ENCODE measurements around the gene MCU.
"Not testable (repeated sequence)": the region's sequence is repeated elsewhere in the genome, so short reads cannot be mapped to it uniquely, and the experiment has no call there.

Gene MCU

DNA sequence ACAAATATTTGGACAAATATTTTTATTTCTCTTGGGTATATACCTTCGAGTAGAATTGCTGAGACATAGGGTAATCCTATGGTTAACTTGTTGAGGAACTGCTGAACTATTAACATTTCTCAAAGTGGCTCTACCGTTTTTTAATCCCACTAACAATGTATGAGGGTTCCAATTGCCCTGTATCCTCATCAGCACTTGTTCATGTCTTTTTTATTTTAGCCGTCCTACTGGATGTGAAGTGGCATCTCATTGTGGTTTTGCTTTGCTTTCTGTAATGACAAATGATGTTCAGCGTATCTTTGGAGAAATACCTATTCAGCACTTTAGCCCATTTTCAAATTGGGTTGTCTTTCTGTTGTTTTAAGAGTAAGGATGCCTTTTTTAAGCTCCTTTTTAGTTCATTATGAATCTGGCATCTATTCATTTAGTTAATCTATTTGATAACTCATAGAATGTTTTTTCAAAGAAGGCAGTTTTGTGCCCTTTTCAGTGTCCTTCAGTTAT is 40.0 kb downstream of the MCU start:
- DNase-seq (ENCODE audit: low spot score), result no peak

DNA sequence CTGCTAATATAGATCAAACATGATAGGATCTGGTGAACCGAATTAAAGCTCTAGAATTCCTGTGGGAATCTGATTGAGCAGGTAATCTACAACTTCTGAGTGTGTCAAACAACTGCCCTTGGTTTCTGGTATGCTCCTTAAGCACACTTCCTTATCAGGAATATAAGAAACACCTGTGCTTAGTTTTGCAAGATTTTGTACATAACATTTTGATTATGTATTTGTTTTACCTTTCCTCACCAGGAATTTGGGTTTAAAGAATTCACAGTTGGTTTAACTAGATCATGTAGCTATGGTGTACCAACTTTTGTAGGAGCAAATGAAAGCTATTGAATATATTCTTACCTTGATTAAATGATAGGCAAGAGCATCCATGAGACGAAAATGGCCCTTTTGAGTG is 40.6 kb downstream of the MCU start:
- no peak for DNase-seq (ENCODE audit: low spot score)

DNA sequence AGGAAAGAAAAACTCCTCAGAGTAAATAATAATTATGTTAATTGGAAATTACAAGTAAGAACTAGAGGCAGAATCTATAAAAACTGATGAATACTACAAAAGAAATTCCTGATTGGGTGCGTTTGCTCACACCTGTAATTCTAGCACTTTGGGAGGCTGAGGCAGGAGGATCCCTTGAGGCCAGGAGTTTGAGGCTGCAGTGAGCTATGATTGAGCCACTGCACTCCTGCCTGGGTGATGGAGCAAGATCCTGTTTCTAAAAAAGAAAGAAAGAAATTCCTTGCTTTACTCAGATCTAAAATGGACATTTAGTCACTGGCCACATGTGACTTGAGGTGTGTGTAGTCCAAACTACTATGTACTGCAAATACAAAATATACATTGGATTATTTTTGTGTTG is 42.0 kb downstream of the MCU start:
- no peak for DNase-seq (ENCODE audit: low spot score)

DNA sequence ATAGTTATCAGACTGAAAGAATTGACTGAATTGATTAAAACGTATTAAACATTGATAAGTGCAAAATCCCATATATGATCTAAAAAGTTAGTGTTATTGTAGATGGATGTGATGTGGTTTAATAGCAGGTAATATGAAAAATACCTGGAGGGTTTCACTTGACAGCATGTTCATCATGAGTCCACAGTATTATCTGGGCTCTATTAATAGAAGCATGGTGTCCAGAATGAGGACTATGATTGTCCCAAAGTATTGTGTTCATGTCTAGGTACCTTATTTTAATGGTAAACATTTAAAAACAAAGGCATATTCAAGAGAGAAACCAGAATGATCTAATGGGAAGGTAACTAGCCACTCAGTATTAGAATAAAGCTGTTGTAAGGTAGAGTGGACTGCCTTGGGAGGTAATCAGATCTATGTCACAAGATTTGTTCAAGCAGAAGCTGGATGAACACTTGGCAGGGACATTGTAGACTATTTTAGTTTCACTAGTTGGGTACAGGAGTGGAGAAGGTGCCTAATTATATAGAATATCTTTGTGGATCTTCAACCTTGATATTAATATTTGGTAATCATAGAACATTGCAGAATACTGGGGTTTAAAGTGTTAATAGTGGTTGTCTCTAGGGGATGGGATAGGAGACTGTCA is 43.5 kb downstream of the MCU start:
- DNase-seq (ENCODE audit: low spot score), result no peak

DNA sequence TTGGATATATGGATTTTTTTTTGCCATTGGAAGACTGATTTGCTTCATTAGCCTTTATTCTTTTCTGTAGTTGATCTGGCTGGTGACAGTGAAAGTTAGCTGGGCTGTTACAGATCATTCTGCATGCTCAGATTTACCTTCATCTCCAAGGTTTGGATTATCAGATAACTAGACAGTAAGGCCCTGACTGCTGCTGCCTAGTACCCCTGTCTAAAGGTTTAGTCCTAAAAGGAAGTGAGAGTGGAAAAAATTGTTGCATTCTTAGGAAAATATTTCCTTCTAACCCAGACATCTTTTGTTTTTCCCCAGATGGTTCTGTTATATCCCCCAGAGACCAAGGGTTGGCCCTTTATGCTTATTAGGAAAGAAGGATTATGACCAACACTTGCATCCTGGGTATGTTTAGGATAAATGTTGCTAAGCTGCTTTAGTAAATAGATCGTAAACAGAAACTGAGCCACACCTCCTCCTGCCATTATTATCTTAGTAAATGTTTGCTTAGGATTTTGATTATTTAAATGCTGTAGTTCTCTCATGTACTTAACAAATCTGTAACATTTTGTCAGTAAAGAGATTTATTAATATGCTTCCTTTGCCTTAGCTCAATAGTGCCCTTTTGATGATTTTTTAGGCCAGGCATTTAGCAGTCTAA is 44.4 kb downstream of the MCU start:
- peak; percentile 60 for DNase-seq (ENCODE audit: low spot score)

DNA sequence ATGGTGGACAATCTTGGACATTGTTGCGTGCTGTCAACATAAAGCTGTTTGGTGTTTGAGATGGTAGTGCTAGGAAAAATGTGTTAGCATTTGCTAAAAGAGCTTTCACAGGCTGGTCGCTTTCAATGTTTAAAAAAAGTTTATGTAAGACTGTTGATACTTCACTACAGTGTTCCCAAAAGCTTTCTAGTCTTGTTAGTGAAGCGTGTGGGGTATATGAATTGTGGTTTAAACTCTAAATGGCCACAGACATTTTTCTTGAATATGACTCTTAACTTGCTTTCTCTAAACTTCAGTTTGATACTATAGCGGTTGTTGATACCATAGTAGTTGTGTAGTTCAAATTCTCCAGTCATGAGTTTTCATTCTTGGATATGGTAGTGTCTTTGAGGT is 44.9 kb downstream of the MCU start:
- no peak for DNase-seq (ENCODE audit: low spot score)

DNA sequence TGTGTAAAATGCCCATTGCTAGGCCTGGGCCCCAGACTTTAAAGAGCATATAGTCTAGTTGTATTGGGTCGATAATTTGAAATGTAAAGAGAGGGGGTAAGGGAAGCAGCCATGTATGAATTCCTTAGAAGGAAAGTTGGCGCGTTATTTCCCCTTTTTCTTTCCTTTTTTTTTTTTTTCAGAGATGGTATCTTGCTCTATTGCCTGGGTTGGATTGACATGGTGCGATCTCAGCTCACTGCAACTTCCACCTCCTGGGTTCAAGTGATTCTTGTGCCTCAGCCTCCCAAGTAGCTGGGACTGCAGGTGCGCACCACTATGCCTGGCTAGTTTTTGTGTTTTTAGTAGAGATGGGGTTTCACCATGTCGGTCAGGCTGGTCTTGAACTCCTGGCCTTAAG is 45.4 kb downstream of the MCU start:
- DNase-seq (ENCODE audit: low spot score), result not testable (repeated sequence)

DNA sequence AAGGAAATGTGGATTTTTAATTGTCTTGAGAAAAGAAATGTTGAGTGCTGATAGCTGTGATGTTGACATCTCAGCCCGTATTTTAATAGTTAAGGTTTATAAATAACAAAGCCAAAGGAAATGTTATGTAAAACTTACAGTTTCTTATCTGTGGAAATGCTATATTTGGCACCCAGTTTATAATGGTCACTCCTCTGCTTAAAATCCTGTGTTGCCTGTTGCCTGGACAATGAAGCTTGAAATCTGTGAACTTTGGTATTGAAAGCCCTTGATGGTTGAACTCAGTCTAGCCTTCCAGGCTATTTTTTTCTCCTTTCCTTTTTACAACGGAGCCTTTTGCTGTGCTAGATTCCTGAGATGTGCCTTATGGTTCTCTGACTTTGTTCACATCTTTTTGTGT is 46.5 kb downstream of the MCU start:
- no peak for DNase-seq (ENCODE audit: low spot score)

DNA sequence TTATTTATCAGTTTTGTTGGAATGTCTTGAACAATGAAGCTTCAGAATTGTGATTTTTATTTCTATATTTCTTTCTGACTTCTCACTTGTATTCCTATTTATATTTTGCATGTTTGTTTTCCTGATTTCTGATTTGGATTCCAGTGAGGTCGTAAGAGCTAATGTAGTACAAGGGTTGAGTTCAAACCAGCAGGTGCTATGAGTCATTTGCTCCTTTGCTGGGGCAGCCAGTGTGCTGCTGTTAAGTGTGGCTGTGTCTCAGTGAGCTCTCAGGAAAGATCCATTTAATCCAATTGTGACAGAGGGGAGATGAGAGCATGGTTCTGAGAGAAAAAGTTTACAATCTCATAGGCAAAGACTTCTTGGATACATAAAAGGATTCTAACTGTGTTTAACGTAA is 48.6 kb downstream of the MCU start:
- DNase-seq (ENCODE audit: low spot score), result no peak

DNA sequence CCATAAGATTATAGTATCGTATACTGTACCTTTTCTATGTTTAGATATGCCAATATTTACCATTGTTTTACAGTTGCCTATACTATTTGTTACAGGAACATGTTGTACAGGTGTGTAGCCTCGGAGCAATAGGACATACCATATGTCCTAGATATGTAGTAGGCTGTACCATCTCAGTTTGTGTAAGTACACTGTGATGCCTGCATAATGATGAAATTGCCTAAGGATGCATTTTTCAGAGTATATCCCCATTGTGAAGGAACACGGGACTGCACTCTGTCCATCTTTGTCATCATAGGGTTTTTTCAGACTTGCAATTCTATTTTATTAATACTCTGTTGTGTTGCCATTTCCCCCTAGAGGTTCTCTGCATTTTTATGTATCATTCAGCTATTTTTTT is 50.1 kb downstream of the MCU start:
- DNase-seq (ENCODE audit: low spot score), result no peak

DNA sequence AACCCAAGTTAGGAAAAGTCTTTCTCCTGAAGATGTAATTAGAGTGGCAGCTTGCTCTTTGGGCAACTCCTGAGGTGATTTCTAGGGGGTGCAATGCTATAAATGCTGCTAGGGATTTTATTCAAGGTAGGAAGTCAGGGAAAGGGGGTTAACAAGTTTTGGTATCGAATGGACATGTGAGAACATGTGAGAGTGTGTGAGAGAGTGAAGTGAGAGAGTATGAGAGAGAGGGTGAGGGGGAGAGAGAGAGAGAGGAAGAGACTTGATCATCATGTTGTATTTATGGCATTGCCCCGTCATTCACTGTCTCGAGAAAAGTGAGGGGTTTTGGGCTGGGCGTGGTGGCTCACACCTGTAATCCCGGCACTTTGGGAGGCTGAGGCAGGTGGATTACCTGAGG is 50.9 kb downstream of the MCU start:
- no peak for DNase-seq (ENCODE audit: low spot score)

DNA sequence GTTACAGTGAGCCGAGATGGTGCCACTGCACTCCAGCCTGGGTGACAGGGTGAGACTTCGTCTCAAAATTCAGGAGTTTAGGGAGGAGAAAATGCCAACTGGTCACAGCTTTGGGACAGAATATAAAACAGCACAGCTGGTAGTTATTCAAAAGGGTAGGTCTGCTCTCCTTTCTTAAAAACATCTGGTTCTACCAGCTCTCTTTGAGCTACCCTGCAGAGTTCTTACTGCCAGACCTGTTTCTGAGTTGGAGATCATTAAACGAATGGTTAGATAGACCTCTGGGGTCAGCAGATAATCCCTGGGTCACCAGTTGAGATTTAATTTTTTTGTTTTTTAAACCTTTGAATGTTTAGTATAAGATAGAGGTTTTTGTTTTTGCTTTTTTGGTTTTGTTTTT is 52.6 kb downstream of the MCU start:
- no peak for DNase-seq (ENCODE audit: low spot score)

DNA sequence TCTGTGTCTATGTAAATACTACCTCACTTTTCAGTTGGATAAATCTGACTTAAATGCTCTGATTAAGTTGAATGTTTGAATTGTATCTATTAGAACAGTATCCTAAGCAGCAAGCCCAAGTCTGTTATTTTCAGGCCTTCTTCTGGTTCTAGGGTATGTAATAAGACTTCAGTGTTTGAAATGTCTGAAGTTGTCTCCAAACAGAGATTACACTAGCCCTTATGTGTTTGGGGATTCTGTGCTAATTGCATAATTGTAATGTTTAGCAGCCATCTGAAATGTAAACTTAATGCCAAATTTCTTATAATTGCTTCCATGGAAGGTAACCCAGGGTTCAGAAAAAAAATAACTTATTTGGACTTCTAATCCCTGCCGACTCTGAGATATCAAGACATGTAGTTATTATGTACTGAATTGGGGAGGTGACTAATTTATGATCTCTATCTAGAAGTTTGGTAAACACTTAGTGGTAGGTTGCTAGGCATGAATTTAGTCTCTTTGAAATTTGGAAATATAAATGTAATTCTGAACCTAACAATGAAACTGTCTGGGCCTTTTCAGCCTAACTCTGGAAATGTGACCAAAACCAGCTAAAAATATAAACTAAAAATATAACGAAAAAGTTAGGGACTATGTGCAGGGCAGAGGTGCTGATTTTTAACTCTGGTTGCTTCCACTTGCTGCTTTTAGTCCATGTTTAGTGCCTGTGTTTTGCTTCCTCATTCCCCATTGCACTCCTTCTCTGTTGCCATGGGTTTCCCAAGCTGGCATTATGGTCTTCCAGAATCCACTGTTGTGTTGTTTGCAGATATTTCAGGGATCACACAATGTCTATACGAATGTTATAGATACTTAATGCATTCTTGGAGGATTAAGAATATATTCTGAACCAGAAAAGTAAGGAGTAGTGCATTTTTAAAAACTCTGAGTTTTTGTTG is 54.8 kb downstream of the MCU start:
- no peak for DNase-seq (ENCODE audit: low spot score)

DNA sequence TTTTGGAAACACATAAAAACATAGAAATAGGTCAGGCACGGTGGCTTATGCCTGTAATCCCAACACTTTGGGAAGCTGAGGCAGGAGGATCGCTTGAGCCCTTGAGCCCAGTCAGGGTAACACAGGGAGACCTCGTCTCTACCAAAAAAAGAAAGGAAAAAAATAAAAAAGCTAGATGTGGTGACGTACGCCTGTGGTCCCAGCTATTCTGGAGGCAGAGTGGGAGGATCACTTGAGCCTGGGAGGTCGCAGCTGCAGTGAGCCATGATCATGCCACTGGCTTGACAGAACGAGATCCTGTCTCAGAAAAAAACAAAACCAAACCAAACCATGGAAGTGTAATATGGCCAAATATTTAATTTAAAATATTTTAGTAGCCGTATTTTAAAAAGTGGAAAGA is 55.6 kb downstream of the MCU start:
- DNase-seq (ENCODE audit: low spot score), result no peak

DNA sequence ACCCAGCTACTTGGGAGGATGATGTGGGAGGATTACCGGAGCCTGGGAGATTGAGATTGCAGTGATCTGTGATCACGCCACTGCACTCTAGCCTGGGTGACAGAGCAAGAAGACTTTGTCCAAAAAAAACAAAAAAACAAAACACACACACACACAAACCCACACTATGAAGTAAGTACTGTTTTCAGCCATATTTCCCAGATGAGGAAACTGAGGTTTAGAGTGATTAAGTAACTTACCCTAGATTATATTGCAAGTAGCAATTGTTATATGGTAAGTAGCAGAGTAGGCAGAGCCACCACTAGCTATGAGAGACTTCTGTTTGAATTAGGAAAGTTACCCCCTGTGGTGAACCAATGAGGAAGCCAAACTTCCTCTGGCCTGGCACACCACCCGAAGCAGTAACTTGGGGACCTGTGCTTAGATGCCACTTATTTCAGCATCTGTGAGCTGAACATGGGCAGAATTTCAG is 61.9 kb downstream of the MCU start:
- no peak for DNase-seq (ENCODE audit: low spot score)

DNA sequence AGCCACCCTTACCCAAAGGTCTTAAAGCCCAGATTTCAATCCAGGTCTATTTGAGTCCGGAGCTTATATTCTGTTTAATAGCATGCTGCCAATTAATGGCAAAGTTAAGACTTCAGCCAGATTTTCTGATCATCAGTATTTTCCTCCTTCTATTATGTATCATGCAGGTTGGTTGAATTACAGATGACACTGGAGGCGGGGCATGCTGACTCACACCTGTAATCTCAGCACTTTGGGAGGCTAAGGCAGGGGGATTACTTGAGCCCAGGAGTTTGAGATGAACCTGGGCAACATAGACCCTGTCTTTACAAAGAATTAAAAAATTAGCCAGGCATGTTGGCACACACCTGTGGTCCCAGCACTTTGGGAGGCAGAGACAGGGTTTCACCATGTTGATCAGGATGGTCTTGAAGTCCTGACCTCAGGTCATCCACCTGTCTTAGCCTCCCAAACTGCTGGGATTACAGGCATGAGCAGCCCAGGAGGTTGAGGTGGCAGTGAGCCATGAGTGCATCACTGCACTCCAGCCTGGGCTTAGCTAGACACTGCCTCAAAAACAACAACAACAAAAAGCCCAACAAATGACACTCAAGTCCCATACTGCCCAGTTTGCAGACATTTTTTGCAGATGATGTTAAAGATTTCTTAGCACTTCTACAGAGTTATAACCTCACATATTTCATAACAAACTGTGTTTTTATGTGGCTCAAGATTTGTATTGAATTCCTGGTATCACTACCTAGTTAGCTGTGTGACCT is 62.5 kb downstream of the MCU start:
- DNase-seq (ENCODE audit: low spot score), result no peak

DNA sequence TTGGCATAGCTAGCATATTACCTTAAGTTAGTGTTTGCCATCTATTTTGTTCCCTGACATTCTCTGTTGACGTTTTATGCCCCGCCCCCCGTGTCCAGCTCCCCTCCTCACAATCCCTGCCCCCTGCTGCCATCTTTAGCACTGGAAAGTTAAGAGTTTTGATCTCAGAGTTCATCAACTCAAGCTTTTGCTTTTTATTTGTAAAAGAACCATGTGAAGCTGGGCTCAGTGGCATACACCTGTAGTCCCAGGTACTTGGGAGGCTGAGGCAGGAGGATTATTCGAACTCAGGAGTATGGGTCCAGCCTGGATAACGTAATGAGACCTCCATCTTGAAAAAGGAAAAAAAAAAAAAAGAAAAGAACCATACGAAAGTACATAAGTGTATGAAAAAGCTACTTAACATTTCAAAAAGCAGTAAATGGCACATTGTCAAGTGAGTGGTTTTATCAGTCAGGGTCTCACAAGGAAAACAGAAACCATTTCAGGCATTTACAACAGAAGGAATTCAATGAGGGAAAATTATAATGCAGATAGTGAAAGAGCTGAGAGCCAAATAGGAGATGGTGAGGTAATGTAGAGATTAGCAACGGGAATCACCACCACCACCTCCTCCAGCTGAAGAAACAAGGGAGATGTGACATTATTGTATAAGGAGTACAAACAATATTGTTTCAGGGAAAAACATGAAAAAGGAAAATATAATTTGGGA is 64.9 kb downstream of the MCU start:
- no peak for DNase-seq (ENCODE audit: low spot score)

DNA sequence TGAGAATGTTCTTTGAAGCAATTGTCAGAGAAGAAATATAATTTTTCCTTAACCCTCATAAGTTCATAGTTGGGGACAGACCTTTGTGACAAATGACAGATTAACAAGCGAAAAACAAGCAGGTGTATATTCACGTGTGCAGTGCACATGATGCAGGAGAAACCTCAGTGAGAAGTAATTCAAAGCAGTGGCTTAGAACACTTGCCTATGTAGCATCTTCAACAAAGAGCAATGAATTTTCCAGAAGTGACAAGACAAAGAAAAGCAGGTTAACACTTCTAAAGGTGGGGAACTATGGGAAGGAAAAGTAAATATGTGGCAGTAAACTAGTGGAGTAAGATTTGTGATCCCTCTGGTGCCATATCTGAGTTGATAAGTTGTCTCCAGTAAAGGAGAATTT is 65.8 kb downstream of the MCU start:
- no peak for DNase-seq (ENCODE audit: low spot score)

DNA sequence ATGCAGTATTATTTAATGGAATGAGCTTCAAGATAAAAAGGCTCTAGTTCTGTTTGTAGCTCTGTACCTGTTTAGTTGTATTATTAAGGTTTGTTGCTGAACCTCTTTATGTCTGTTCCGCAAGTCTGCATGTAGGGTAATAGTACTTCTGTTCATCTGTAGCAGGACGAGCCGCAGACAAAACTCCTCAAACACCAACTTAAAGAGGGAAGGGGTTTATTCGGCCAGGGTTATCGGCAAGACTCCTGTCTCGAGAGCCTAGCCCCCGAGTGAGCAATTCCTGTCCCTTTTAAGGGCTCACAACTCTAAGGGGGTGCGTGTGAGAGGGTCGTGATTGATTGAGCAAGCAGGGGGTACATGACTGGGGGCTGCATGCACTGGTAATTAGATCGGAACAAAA is 67.0 kb downstream of the MCU start:
- not testable (repeated sequence) for DNase-seq (ENCODE audit: low spot score)

DNA sequence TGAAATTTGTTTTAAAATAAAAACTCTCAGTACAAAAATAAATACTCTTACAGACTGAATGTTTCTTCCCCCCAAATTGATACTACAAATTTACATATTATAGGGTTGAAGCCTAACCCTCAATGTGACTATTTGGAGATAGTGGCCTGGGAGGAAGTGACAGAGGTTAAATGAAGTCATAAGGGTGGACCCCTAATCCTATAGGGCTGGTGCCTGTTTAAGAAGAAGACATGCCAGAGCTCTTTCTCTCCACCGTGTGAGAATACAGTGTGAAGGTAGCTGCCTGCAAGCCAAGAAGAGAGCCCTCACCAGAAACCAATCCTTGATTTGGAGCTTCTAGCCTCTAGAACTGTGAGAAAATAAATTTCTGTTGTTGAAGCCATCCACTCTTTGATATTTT is 67.6 kb downstream of the MCU start:
- no peak for DNase-seq (ENCODE audit: low spot score)

DNA sequence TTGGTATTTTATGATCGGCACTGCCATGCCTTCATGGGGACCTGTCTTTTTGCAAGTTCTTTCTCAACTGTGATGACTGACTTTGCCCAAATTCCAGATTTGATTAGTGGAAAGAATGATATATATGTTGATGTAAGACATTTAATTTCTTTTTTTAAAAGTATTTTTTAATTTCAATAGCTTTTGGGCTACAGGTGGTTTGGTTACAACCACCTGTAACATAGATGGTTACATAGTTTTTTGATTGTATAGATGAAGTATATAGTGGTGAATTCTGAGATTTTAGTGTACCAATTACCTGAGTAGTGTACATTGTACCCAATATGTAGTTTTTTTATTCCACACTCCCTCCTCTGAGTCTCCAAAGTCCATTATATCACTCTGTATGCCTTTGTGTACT is 69.6 kb downstream of the MCU start:
- DNase-seq (ENCODE audit: low spot score), result no peak
